WTC11 (cell line): ENCODE results near the gene CBLIF. TPM values are rescaled to one million over a fixed set of nuclear protein-coding genes. Genes with fewer than 3 reads are reported as not detected.

Experiments
- ATAC-seq: fragments of 200-7000 bp; cut with Tn5 transposase; 2 replicates; pipeline ENCODE4 v1.10.0; 2021; ENCODE audit warnings: mild to moderate bottlenecking, moderate library complexity
- CTCF ChIA-PET: fragments of 300-600 bp; sonication (Branson Sonifier 250); formaldehyde crosslinking; loops from one replicate; lab custom pipeline; 2021; ENCODE audit warnings: antibody characterized with exemption; lab: Charles Lee
- POLR2A ChIA-PET: fragments of 350-600 bp; sonication (Branson Sonifier 250); formaldehyde crosslinking; loops from one replicate; lab custom pipeline; 2021; ENCODE audit warnings: antibody characterized with exemption; lab: Charles Lee
- DNase-seq: peaks from one replicate; pipeline ENCODE4 v3.0.0; 2021; ENCODE audit warnings: low spot score
- H3K27ac Mint-ChIP-seq: 2 replicates; pipeline ENCODE4 v1.8.0; 2021; ENCODE audit warnings: mixed read lengths
- H3K27me3 Mint-ChIP-seq: 2 replicates; pipeline ENCODE4 v1.8.0; 2021; ENCODE audit warnings: low read depth, mild to moderate bottlenecking, moderate library complexity, mixed read lengths
- H3K36me3 Mint-ChIP-seq: 2 replicates; pipeline ENCODE4 v1.8.0; 2021; ENCODE audit warnings: mixed read lengths
- H3K4me1 Mint-ChIP-seq: 2 replicates; pipeline ENCODE4 v1.8.0; 2022; ENCODE audit warnings: mixed read lengths
- H3K4me3 Mint-ChIP-seq: 2 replicates; pipeline ENCODE4 v1.8.0; 2021; ENCODE audit warnings: mild to moderate bottlenecking, moderate library complexity, mixed read lengths
- H3K9me3 Mint-ChIP-seq: 2 replicates; pipeline ENCODE4 v1.8.0; 2021; ENCODE audit warnings: mixed read lengths
- ELF4 ChIP-seq: sonication (generic); formaldehyde crosslinking; IDR thresholded peaks from 2 replicates; pipeline ENCODE4 v1.8.1; 2022; ENCODE audit warnings: low read depth, mild to moderate bottlenecking, moderate library complexity, missing genetic modification reagents
- ETV6 ChIP-seq: sonication (generic); formaldehyde crosslinking; IDR thresholded peaks from 2 replicates; pipeline ENCODE4 v1.8.1; 2022; ENCODE audit warnings: mild to moderate bottlenecking, missing genetic modification reagents
- FOXJ3 ChIP-seq: sonication (generic); formaldehyde crosslinking; IDR thresholded peaks from 2 replicates; pipeline ENCODE4 v1.9.0; 2021; ENCODE audit warnings: missing genetic modification reagents, mild to moderate bottlenecking, borderline replicate concordance
- FOXK1 ChIP-seq: sonication (generic); formaldehyde crosslinking; IDR thresholded peaks from 2 replicates; pipeline ENCODE4 v1.8.0; 2022; ENCODE audit warnings: mild to moderate bottlenecking, moderate library complexity, missing genetic modification reagents
- JAZF1 ChIP-seq: fragments of 250-450 bp; sonication (Bioruptor Pico); IDR thresholded peaks from 2 replicates; pipeline ENCODE4 v1.9.0; 2021; ENCODE audit warnings: moderate library complexity, mild to moderate bottlenecking, inconsistent platforms
- MXD4 ChIP-seq: fragments of 250-450 bp; sonication (Bioruptor Pico); IDR thresholded peaks from 2 replicates; pipeline ENCODE4 v1.8.0; 2021; ENCODE audit warnings: mild to moderate bottlenecking, moderate library complexity, borderline replicate concordance
- NR3C1 ChIP-seq: sonication (generic); formaldehyde crosslinking; conservative IDR thresholded peaks from 2 replicates; pipeline ENCODE4 v1.8.1; 2023; ENCODE audit warnings: low read depth, mild to moderate bottlenecking, missing genetic modification reagents
- SMAD3 ChIP-seq: sonication (generic); formaldehyde crosslinking; IDR thresholded peaks from 2 replicates; pipeline ENCODE4 v1.8.0; 2022; ENCODE audit warnings: missing genetic modification reagents, mild to moderate bottlenecking, borderline replicate concordance
- ZBTB21 ChIP-seq: sonication (generic); formaldehyde crosslinking; IDR thresholded peaks from 2 replicates; pipeline ENCODE4 v1.8.1; 2023; ENCODE audit warnings: mild to moderate bottlenecking, missing genetic modification reagents, borderline replicate concordance
- ZNF121 ChIP-seq: sonication (generic); formaldehyde crosslinking; IDR thresholded peaks from 2 replicates; pipeline ENCODE4 v1.8.0; 2023; ENCODE audit warnings: missing genetic modification reagents
- ZNF138 ChIP-seq: sonication (generic); formaldehyde crosslinking; conservative IDR thresholded peaks from 2 replicates; pipeline ENCODE4 v1.8.1; 2022; ENCODE audit warnings: mild to moderate bottlenecking, moderate library complexity, missing genetic modification reagents
- ZNF396 ChIP-seq: fragments of 250-450 bp; sonication (Bioruptor Pico); IDR thresholded peaks from 2 replicates; pipeline ENCODE4 v1.8.0; 2021; ENCODE audit warnings: mild to moderate bottlenecking, moderate library complexity, borderline replicate concordance
- total RNA-seq: library from RNA; stranded (reverse); gene quantifications from 3 replicates; pipeline ENCODE4 v1.2.3, GENCODE V29; 2021
- TF ChIP-seq, protein P1 (sequence below): sonication (generic); formaldehyde crosslinking; conservative IDR thresholded peaks from 2 replicates; pipeline ENCODE4 v1.8.1; 2022; ENCODE audit warnings: mild to moderate bottlenecking, missing genetic modification reagents
- TF ChIP-seq, protein P2 (sequence below): sonication (generic); formaldehyde crosslinking; IDR thresholded peaks from 2 replicates; pipeline ENCODE4 v1.8.0; 2022; ENCODE audit warnings: mild to moderate bottlenecking, missing genetic modification reagents
- TF ChIP-seq, protein P3 (sequence below): fragments of 250-450 bp; sonication (Bioruptor Pico); IDR thresholded peaks from 2 replicates; pipeline ENCODE4 v1.8.0; 2021; ENCODE audit warnings: mild to moderate bottlenecking
- TF ChIP-seq, protein P4 (sequence below): sonication (generic); formaldehyde crosslinking; IDR thresholded peaks from 2 replicates; pipeline ENCODE4 v1.8.0; 2022; ENCODE audit warnings: mild to moderate bottlenecking, missing genetic modification reagents
- TF ChIP-seq, protein P5 (sequence below): sonication (generic); formaldehyde crosslinking; IDR thresholded peaks from 2 replicates; pipeline ENCODE4 v1.8.1; 2022; ENCODE audit warnings: low read depth, mild to moderate bottlenecking, moderate library complexity, missing genetic modification reagents, borderline replicate concordance
- TF ChIP-seq, protein P6 (sequence below): sonication (generic); formaldehyde crosslinking; IDR thresholded peaks from 2 replicates; pipeline ENCODE4 v1.8.1; 2023; ENCODE audit warnings: mild to moderate bottlenecking, missing genetic modification reagents, moderate library complexity
- TF ChIP-seq, protein P7 (sequence below): sonication (generic); formaldehyde crosslinking; IDR thresholded peaks from 2 replicates; pipeline ENCODE4 v1.8.1; 2022; ENCODE audit warnings: mild to moderate bottlenecking, moderate library complexity, missing genetic modification reagents

CBLIF gene
- total RNA-seq, 1 experiment from 2014 or later: not detected

DNA sequence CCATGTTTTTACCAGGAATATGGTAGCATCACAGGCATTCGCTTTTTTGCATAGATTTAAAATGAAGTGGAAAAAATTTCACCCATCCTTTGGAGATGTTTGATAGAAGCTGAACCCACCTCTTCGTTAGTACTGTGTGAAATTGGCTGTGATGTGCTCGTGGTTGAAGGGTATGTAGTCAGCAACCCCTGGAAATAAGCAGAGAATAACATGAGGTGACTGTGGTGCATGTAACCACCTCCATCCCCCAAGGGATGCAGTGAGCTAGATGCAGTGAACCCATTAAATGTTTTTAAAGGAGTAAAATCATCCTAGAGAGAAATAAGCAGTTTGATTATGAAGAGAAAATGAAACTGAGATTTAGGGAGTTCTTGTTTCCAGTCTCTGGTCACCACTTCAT is 15.9 kb downstream of the CBLIF start:
- DNase-seq: no peak
- H3K27me3 Mint-ChIP-seq: no peaks in the 10 kb centered on the region
- CTCF ChIA-PET: no interaction called here
- H3K4me1 Mint-ChIP-seq: no peaks in the 10 kb centered on the region
- POLR2A ChIA-PET: no interaction called here
- TF ChIP-seq MXD4 (CRISPR knock-in tag): no peak
- TF ChIP-seq, protein P1, sequence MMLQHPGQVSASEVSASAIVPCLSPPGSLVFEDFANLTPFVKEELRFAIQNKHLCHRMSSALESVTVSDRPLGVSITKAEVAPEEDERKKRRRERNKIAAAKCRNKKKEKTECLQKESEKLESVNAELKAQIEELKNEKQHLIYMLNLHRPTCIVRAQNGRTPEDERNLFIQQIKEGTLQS (CRISPR knock-in tag): no peak
- TF ChIP-seq NR3C1 (CRISPR knock-in tag): no peak
- TF ChIP-seq, protein P2, sequence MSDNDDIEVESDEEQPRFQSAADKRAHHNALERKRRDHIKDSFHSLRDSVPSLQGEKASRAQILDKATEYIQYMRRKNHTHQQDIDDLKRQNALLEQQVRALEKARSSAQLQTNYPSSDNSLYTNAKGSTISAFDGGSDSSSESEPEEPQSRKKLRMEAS (CRISPR knock-in tag): no peak
- no peak for TF ChIP-seq ZNF121
- TF ChIP-seq ZBTB21 (CRISPR knock-in tag): no peak
- TF ChIP-seq, protein P3, sequence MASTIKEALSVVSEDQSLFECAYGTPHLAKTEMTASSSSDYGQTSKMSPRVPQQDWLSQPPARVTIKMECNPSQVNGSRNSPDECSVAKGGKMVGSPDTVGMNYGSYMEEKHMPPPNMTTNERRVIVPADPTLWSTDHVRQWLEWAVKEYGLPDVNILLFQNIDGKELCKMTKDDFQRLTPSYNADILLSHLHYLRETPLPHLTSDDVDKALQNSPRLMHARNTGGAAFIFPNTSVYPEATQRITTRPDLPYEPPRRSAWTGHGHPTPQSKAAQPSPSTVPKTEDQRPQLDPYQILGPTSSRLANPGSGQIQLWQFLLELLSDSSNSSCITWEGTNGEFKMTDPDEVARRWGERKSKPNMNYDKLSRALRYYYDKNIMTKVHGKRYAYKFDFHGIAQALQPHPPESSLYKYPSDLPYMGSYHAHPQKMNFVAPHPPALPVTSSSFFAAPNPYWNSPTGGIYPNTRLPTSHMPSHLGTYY (CRISPR knock-in tag): no peak
- TF ChIP-seq, protein P4, sequence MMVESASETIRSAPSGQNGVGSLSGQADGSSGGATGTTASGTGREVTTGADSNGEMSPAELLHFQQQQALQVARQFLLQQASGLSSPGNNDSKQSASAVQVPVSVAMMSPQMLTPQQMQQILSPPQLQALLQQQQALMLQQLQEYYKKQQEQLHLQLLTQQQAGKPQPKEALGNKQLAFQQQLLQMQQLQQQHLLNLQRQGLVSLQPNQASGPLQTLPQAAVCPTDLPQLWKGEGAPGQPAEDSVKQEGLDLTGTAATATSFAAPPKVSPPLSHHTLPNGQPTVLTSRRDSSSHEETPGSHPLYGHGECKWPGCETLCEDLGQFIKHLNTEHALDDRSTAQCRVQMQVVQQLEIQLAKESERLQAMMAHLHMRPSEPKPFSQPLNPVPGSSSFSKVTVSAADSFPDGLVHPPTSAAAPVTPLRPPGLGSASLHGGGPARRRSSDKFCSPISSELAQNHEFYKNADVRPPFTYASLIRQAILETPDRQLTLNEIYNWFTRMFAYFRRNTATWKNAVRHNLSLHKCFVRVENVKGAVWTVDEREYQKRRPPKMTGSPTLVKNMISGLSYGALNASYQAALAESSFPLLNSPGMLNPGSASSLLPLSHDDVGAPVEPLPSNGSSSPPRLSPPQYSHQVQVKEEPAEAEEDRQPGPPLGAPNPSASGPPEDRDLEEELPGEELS: no peak
- no peak for TF ChIP-seq FOXJ3 (CRISPR knock-in tag)
- TF ChIP-seq, protein P5, sequence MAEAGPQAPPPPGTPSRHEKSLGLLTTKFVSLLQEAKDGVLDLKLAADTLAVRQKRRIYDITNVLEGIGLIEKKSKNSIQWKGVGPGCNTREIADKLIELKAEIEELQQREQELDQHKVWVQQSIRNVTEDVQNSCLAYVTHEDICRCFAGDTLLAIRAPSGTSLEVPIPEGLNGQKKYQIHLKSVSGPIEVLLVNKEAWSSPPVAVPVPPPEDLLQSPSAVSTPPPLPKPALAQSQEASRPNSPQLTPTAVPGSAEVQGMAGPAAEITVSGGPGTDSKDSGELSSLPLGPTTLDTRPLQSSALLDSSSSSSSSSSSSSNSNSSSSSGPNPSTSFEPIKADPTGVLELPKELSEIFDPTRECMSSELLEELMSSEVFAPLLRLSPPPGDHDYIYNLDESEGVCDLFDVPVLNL (CRISPR knock-in tag): no peak
- no peak for TF ChIP-seq ETV6 (CRISPR knock-in tag)
- TF ChIP-seq ELF4 (CRISPR knock-in tag): no peak
- TF ChIP-seq, protein P6, sequence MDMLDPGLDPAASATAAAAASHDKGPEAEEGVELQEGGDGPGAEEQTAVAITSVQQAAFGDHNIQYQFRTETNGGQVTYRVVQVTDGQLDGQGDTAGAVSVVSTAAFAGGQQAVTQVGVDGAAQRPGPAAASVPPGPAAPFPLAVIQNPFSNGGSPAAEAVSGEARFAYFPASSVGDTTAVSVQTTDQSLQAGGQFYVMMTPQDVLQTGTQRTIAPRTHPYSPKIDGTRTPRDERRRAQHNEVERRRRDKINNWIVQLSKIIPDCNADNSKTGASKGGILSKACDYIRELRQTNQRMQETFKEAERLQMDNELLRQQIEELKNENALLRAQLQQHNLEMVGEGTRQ (CRISPR knock-in tag): no peak
- TF ChIP-seq ZNF138 (CRISPR knock-in tag): no peak
- no peak for TF ChIP-seq ZNF396 (CRISPR knock-in tag)
- TF ChIP-seq JAZF1 (CRISPR knock-in tag): no peak
- TF ChIP-seq, protein P7, sequence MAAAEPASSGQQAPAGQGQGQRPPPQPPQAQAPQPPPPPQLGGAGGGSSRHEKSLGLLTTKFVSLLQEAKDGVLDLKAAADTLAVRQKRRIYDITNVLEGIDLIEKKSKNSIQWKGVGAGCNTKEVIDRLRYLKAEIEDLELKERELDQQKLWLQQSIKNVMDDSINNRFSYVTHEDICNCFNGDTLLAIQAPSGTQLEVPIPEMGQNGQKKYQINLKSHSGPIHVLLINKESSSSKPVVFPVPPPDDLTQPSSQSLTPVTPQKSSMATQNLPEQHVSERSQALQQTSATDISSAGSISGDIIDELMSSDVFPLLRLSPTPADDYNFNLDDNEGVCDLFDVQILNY (CRISPR knock-in tag): no peak
- no peak for TF ChIP-seq SMAD3
- TF ChIP-seq FOXK1 (CRISPR knock-in tag): no peak
- TF ChIP-seq, all 79 proteins: peak for 0
- H3K9me3 Mint-ChIP-seq: peaks cover 5% of the 10 kb centered on the region
- no peak overlapping the region for H3K4me3 Mint-ChIP-seq
- no peaks in the 10 kb centered on the region for H3K36me3 Mint-ChIP-seq
- ATAC-seq: no peak
- no peak overlapping the region; the same call in 1 of the 2 replicates for H3K27ac Mint-ChIP-seq
